Neuronal stem cell (in vitro differentiated cells): ENCODE results near the gene CASQ1.

Source experiments
- DNase-seq: peaks from one replicate; pipeline ENCODE4 v3.0.0-alpha.2; 2013; ENCODE audit warnings: low spot score
- H2AFZ ChIP-seq: one replicate; pipeline ENCODE4 v1.6.1; 2013; ENCODE audit warnings: mild to moderate bottlenecking, low read length, inconsistent platforms
- H2AK5ac ChIP-seq: 2 replicates; pipeline ENCODE4 v1.6.1; 2013; ENCODE audit warnings: low read depth, mild to moderate bottlenecking, inconsistent platforms, low read length, moderate library complexity, mixed read lengths
- H2BK120ac ChIP-seq: 2 replicates; pipeline ENCODE4 v1.6.1; 2013; ENCODE audit warnings: low read depth, mild to moderate bottlenecking, inconsistent platforms, low read length, moderate library complexity, mixed read lengths
- H2BK12ac ChIP-seq: one replicate; pipeline ENCODE4 v1.6.1; 2013; ENCODE audit warnings: low read length, inconsistent platforms
- H2BK15ac ChIP-seq: 2 replicates; pipeline ENCODE4 v1.6.1; 2013; ENCODE audit warnings: mild to moderate bottlenecking, low read length, inconsistent platforms, mixed read lengths
- H2BK5ac ChIP-seq: one replicate; pipeline ENCODE4 v1.6.1; 2013; ENCODE audit warnings: inconsistent platforms, mild to moderate bottlenecking, low read length, moderate library complexity
- H3K14ac ChIP-seq: one replicate; pipeline ENCODE4 v1.6.1; 2013; ENCODE audit warnings: low read length, inconsistent platforms
- H3K18ac ChIP-seq: 2 replicates; pipeline ENCODE4 v1.6.1; 2013; ENCODE audit warnings: low read length, inconsistent platforms
- H3K23ac ChIP-seq: 2 replicates; pipeline ENCODE4 v1.6.1; 2013; ENCODE audit warnings: low read depth, mild to moderate bottlenecking, mixed read lengths, low read length, inconsistent platforms; ENCODE audit not compliant: poor library complexity
- H3K27ac ChIP-seq: replicated peaks from 3 replicates; pipeline ENCODE4 v1.5.1; 2013; ENCODE audit warnings: low read length, inconsistent platforms
- H3K27me3 ChIP-seq, 3 experiments: 2 replicates each; pipeline ENCODE4 v1.6.1; 2013; ENCODE audit warnings: low read length in 3 of 3, mild to moderate bottlenecking in 2 of 3, inconsistent platforms in 1 of 3, low read depth in 1 of 3, mixed read lengths in 1 of 3, moderate library complexity in 1 of 3; ENCODE audit not compliant: control insufficient read depth in 3 of 3, insufficient read depth in 3 of 3
- H3K36me3 ChIP-seq, 2 donors: replicated peaks in 1 of 2; 2 replicates each; pipeline ENCODE4 v1.6.1; 2013; ENCODE audit warnings: low read length in 2 of 2; ENCODE audit not compliant: control insufficient read depth in 2 of 2, insufficient read depth in 2 of 2
- H3K4ac ChIP-seq: 2 replicates; pipeline ENCODE4 v1.6.1; 2013; ENCODE audit warnings: inconsistent platforms, mild to moderate bottlenecking, low read length, moderate library complexity
- H3K4me1 ChIP-seq, 2 donors: 1 replicate in 1 of 2; 2 replicates in 1 of 2; pipeline ENCODE4 v1.6.1; 2013; ENCODE audit warnings: low read length in 2 of 2, low read depth in 1 of 2; ENCODE audit not compliant: control insufficient read depth in 2 of 2, insufficient read depth in 1 of 2
- H3K4me2 ChIP-seq: one replicate; pipeline ENCODE4 v1.6.1; 2013; ENCODE audit warnings: mild to moderate bottlenecking, low read length, inconsistent platforms; ENCODE audit not compliant: insufficient read depth, poor library complexity, severe bottlenecking
- H3K4me3 ChIP-seq, 2 donors: 2 replicates each; pipeline ENCODE4 v1.5.1; 2013; ENCODE audit warnings: low read length in 2 of 2, mild to moderate bottlenecking in 2 of 2, inconsistent platforms in 1 of 2, moderate library complexity in 1 of 2
- H3K79me1 ChIP-seq: one replicate; pipeline ENCODE4 v1.6.1; 2013; ENCODE audit warnings: low read depth, mild to moderate bottlenecking, inconsistent platforms, low read length, moderate library complexity
- H3K9ac ChIP-seq: one replicate; pipeline ENCODE4 v1.6.1; 2013; ENCODE audit warnings: mild to moderate bottlenecking, low read depth, low read length, inconsistent platforms; ENCODE audit not compliant: poor library complexity
- H3K9me3 ChIP-seq, 2 donors: replicated peaks in 1 of 2; 2 replicates each; pipeline versions ENCODE3 to v1.6.1; 2013; ENCODE audit warnings: low read length in 2 of 2, mild to moderate bottlenecking in 2 of 2, inconsistent platforms in 1 of 2, low read depth in 1 of 2, mixed read lengths in 1 of 2, moderate library complexity in 1 of 2; ENCODE audit not compliant: control insufficient read depth in 2 of 2, insufficient read depth in 1 of 2
- H4K8ac ChIP-seq: one replicate; pipeline ENCODE4 v1.6.1; 2013; ENCODE audit warnings: low read depth, mild to moderate bottlenecking, inconsistent platforms, low read length, moderate library complexity
- H4K91ac ChIP-seq: one replicate; pipeline ENCODE4 v1.6.1; 2013; ENCODE audit warnings: low read length, low read depth, mild to moderate bottlenecking, inconsistent platforms; ENCODE audit not compliant: poor library complexity
- WGBS, 2 donors: extraction: QIAGEN DNeasy Blood & Tissue Kit; methylation state at CpG; one replicate each; pipeline ENCODE4 v1.1.7; 2013; ENCODE audit warnings: missing lambda C conversion rate in 2 of 2, mixed read lengths in 1 of 2; ENCODE audit not compliant: insufficient read length in 2 of 2, insufficient replicate concordance in 1 of 2; ENCODE audit errors: extremely low coverage in 2 of 2; 5-methylcytosine and 5-hydroxymethylcytosine counted together

Gene CASQ1

DNA sequence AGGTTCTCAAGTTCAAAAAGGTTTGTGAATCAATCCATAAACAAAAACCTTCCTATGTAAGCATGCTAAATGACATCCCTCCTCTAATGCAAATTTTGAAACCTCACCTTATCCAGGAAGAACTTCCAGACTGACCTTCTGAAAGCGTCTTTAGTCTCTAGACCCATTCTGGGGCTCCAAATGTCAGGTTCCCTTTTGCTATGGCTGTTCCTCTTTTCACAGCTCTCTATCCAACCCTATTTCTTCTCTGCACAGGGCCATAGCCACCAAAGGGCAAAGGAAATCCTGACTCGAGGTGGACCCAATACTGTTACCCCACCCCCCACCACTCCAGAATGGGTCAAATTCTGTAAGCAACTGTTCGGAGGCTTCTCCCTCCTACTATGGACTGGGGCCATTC lies 35.6 kb upstream of the CASQ1 start:
- DNase-seq, result no peak
- Histone ChIP-seq H3K79me1 (no peaks in the 10 kb centered on the region), H2BK15ac (no peak overlapping the region), H2BK5ac (no peak overlapping the region), H3K4ac (no peak overlapping the region), H2BK120ac (no peak overlapping the region), H3K36me3 (no peaks in the 10 kb centered on the region), H3K9ac (no peak overlapping the region), H2AK5ac (no peak overlapping the region), H3K4me3 (no peak overlapping the region), H3K27ac (no peak overlapping the region), H2AFZ (no peak overlapping the region), H4K8ac (no peak overlapping the region), H2BK12ac (no peak overlapping the region), H3K9me3 (no peaks in the 10 kb centered on the region), H3K4me2 (no peak overlapping the region), H3K4me1 (no peaks in the 10 kb centered on the region), H4K91ac (no peak overlapping the region), H3K27me3 (peaks cover 0 to 3% (median 0%) of the 10 kb centered on the region in 3 experiments), H3K14ac (no peak overlapping the region), H3K18ac (no peak overlapping the region), H3K23ac (no peak overlapping the region)
- WGBS, 2 donors, result no CpG with 5 or more reads among the region's 3 CpGs

DNA sequence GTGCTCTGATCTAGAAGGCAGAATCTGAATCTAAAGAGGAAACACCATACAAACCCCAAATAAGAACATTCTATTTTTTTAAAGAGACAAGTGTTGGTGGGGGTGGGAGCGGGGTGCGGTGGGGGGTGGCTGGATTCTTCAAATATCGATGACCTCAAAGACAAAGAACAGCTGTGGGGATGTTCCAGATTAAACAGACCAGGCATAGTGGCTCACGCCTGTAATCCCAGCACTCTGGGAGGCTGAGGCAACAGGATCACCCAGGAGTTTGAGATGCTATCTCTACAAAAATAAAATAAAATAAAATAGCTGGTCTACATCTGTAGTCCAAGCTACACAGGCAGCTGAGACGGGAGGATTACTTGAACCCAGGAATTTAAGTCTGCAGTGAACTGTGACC lies 34.0 kb upstream of the CASQ1 start:
- no peak overlapping the region for H2BK5ac ChIP-seq
- H3K4me1 ChIP-seq, result no peaks in the 10 kb centered on the region
- H4K8ac ChIP-seq, result no peak overlapping the region
- no peak overlapping the region for H4K91ac ChIP-seq
- no peak for DNase-seq
- H3K14ac ChIP-seq, result no peak overlapping the region
- H3K23ac ChIP-seq, result no peak overlapping the region
- no peak overlapping the region for H3K4me3 ChIP-seq
- H3K9ac ChIP-seq, result no peak overlapping the region
- H3K4me2 ChIP-seq, result no peak overlapping the region
- H2BK12ac ChIP-seq, result no peak overlapping the region
- H3K79me1 ChIP-seq, result no peaks in the 10 kb centered on the region
- H3K36me3 ChIP-seq, result no peaks in the 10 kb centered on the region
- H3K27me3 ChIP-seq, result peaks cover 0 to 3% (median 0%) of the 10 kb centered on the region in 3 experiments
- no peaks in the 10 kb centered on the region for H3K9me3 ChIP-seq
- no peak overlapping the region for H2BK120ac ChIP-seq
- H3K27ac ChIP-seq, result no peak overlapping the region
- no peak overlapping the region for H2BK15ac ChIP-seq
- no CpG with 5 or more reads among the region's 5 CpGs for WGBS, 2 donors
- H3K18ac ChIP-seq, result no peak overlapping the region
- H2AK5ac ChIP-seq, result no peak overlapping the region
- no peak overlapping the region for H2AFZ ChIP-seq
- no peak overlapping the region for H3K4ac ChIP-seq

DNA sequence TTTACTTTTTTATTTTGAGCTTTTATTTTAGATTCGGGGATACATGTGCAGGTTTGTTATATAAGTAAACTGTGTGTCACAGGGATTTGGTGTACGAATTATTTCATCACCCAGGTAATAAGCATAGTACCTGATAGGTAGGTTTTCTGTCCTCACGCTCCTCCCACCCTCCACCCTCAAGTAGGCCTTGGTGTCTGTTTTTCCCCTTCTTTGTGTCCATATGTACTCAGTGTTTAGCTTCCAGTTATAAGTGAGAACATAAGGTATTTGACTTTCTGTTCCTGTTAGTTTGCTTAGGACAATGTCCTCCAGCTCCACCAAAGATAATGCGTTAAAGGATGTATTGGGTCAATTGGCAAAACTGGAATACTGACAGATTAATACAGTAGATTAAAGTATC lies 33.2 kb upstream of the CASQ1 start:
- H3K79me1 ChIP-seq, result no peaks in the 10 kb centered on the region
- no peak overlapping the region for H3K23ac ChIP-seq
- H3K9ac ChIP-seq, result no peak overlapping the region
- no peaks in the 10 kb centered on the region for H3K4me1 ChIP-seq
- H3K9me3 ChIP-seq, result no peaks in the 10 kb centered on the region
- no peak overlapping the region for H3K14ac ChIP-seq
- H3K4me3 ChIP-seq, result no peak overlapping the region
- H4K91ac ChIP-seq, result no peak overlapping the region
- no peak overlapping the region for H2BK120ac ChIP-seq
- no peak overlapping the region for H3K4ac ChIP-seq
- H2BK15ac ChIP-seq, result no peak overlapping the region
- H3K27ac ChIP-seq, result no peak overlapping the region
- no peak overlapping the region for H2AK5ac ChIP-seq
- DNase-seq, result no peak
- H3K36me3 ChIP-seq, result no peaks in the 10 kb centered on the region
- WGBS, 2 donors, result no CpG with 5 or more reads among the region's 4 CpGs
- no peak overlapping the region for H2BK5ac ChIP-seq
- H2AFZ ChIP-seq, result no peak overlapping the region
- no peak overlapping the region for H3K18ac ChIP-seq
- no peak overlapping the region for H2BK12ac ChIP-seq
- peaks cover 0 to 3% (median 0%) of the 10 kb centered on the region in 3 experiments for H3K27me3 ChIP-seq
- no peak overlapping the region for H3K4me2 ChIP-seq
- no peak overlapping the region for H4K8ac ChIP-seq

DNA sequence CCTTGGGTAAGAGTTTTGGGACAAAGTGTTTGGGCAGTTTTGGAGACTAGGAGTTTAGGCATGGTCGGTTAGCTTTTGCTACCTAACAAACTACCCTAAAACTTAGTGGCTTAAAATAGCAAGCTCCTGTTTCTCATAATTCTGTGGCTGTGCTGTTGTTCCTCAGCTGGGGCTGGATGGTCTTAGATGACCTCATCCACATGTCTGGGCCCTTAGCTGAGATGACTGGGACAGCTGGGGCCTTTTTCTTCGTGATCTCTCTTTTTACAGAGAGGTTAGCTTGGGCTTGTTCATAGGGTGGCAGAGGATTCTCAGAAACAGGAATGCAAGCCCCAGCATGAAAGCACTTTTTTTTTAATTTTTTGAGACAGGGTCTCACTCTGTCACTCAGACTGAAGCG lies 32.3 kb upstream of the CASQ1 start:
- Histone ChIP-seq H4K8ac (no peak overlapping the region), H3K14ac (no peak overlapping the region), H3K23ac (no peak overlapping the region), H2BK5ac (no peak overlapping the region), H2AK5ac (no peak overlapping the region), H3K4me2 (no peak overlapping the region), H2BK12ac (no peak overlapping the region), H3K9ac (no peak overlapping the region), H2BK15ac (no peak overlapping the region), H3K27ac (no peak overlapping the region), H3K4me3 (no peak overlapping the region), H3K27me3 (peaks cover 0 to 2% (median 0%) of the 10 kb centered on the region in 3 experiments), H4K91ac (no peak overlapping the region), H3K18ac (no peak overlapping the region), H3K36me3 (no peaks in the 10 kb centered on the region), H3K4ac (no peak overlapping the region), H2AFZ (peak overlapping the region; percentile 12), H2BK120ac (no peak overlapping the region), H3K79me1 (no peaks in the 10 kb centered on the region), H3K9me3 (no peaks in the 10 kb centered on the region), H3K4me1 (peaks cover 0 to 3% of the 10 kb centered on the region in 2 donors)
- DNase-seq, result no peak
- WGBS, 2 donors, result no CpG with 5 or more reads among the region's 3 CpGs
